Measurements from ENCODE around the gene PTGR2.

- TF ChIP-seq POLR2AphosphoS5 (IDR thresholded peaks at IDR 0.05) (no peak), CTCF (IDR thresholded peaks at IDR 0.05) (no peak), POLR2A (IDR thresholded peaks at IDR 0.05; ENCODE audit: low read depth) (no peak), EP300 (IDR thresholded peaks at IDR 0.05) (no peak)
Measured at GRCh38 chr14:73809391-73809790, 42.2 kb upstream of the PTGR2 start.
